Measurements from ENCODE around the gene GNS.
A peak's percentile ranks its signal among the peaks of the same experiment; 100 is the strongest.

The GNS gene

GRCh38 chr12:64682572-64683277, 76.5 kb downstream of the GNS start:
- DNase-seq (ENCODE audit: extremely low spot score) = peak; percentile 78
- CTCF ChIA-PET = interaction anchor here (0.7 kb wide), 2 partner anchors 92 to 129 kb away, joined by 3 to 6 read pairs; no protein-coding TSS in a partner anchor
- POLR2A ChIA-PET = interaction anchor here (1.0 to 1.2 kb wide), 2 partner anchors 9 to 72 kb away, joined by 3 read pairs; no protein-coding TSS in a partner anchor
- TF ChIP-seq FOXK2 (IDR thresholded peaks at IDR 0.05) = peak; percentile 80; the same call in 1 of the 2 replicates
- no peak for TF ChIP-seq FOXM1 (IDR thresholded peaks at IDR 0.05; ENCODE audit: borderline replicate concordance)
- TF ChIP-seq BHLHE40 (IDR thresholded peaks at IDR 0.05; ENCODE audit: borderline replicate concordance) = no peak
- TF ChIP-seq SUZ12 (IDR thresholded peaks at IDR 0.05) = no peak
- no peak for TF ChIP-seq HDGF (IDR thresholded peaks at IDR 0.05; ENCODE audit: borderline replicate concordance)
- 0 out of 2 replicates have a peak, but pooled peaks have one; percentile 10 for TF ChIP-seq ZNF384 (IDR thresholded peaks at IDR 0.05)
- TF ChIP-seq LEF1 (IDR thresholded peaks at IDR 0.05; ENCODE audit: borderline replicate concordance) = no peak
- no peak for TF ChIP-seq L3MBTL2 (conservative IDR thresholded peaks at IDR 0.05)
- TF ChIP-seq NFRKB (IDR thresholded peaks at IDR 0.05) = no peak
- no peak for TF ChIP-seq ELF4 (IDR thresholded peaks at IDR 0.05)
- TF ChIP-seq SP1 (IDR thresholded peaks at IDR 0.05) = no peak
- no peak for TF ChIP-seq FOXA1 (IDR thresholded peaks at IDR 0.05)
- no peak for TF ChIP-seq ARNT (IDR thresholded peaks at IDR 0.05)
- no peak for TF ChIP-seq TARDBP (IDR thresholded peaks at IDR 0.05)
- peak; percentile 82 for TF ChIP-seq PKNOX1 (IDR thresholded peaks at IDR 0.05)
- TF ChIP-seq CTBP1 (IDR thresholded peaks at IDR 0.05; ENCODE audit: borderline replicate concordance) = peak; percentile 46; the same call in 1 of the 2 replicates

- TF ChIP-seq BHLHE40 (IDR thresholded peaks at IDR 0.05; ENCODE audit: borderline replicate concordance) (no peak), TARDBP (IDR thresholded peaks at IDR 0.05) (no peak), LEF1 (IDR thresholded peaks at IDR 0.05; ENCODE audit: borderline replicate concordance) (no peak), SUZ12 (IDR thresholded peaks at IDR 0.05) (no peak), SP1 (IDR thresholded peaks at IDR 0.05) (no peak), ARNT (IDR thresholded peaks at IDR 0.05) (no peak), FOXM1 (IDR thresholded peaks at IDR 0.05; ENCODE audit: borderline replicate concordance) (no peak), L3MBTL2 (conservative IDR thresholded peaks at IDR 0.05) (no peak), ELF4 (IDR thresholded peaks at IDR 0.05) (no peak), HDGF (IDR thresholded peaks at IDR 0.05; ENCODE audit: borderline replicate concordance) (no peak), NFRKB (IDR thresholded peaks at IDR 0.05) (no peak), PKNOX1 (IDR thresholded peaks at IDR 0.05) (no peak), FOXA1 (IDR thresholded peaks at IDR 0.05) (no peak), ZNF384 (IDR thresholded peaks at IDR 0.05) (no peak), CTBP1 (IDR thresholded peaks at IDR 0.05; ENCODE audit: borderline replicate concordance) (no peak)
- ChIA-PET CTCF (no interaction called here), POLR2A (interaction anchor here (1.2 kb wide), 1 partner anchor 70 kb away, joined by 3 read pairs; no protein-coding TSS in a partner anchor)
- DNase-seq (ENCODE audit: extremely low spot score) = no peak
These were observed 77.8 kb downstream of the GNS start for GRCh38 chr12:64681200-64682052.

GRCh38 chr12:64680235-64680634, 79.0 kb downstream of the GNS start:
- DNase-seq (ENCODE audit: extremely low spot score) = no peak
- ChIA-PET POLR2A (no interaction called here), CTCF (interaction anchor here (0.6 kb wide), 1 partner anchor 72 kb away, joined by 3 read pairs; no protein-coding TSS in a partner anchor)
- TF ChIP-seq SP1 (IDR thresholded peaks at IDR 0.05) (no peak), PKNOX1 (IDR thresholded peaks at IDR 0.05) (no peak), L3MBTL2 (conservative IDR thresholded peaks at IDR 0.05) (no peak), ZNF384 (IDR thresholded peaks at IDR 0.05) (no peak), TARDBP (IDR thresholded peaks at IDR 0.05) (no peak), SUZ12 (IDR thresholded peaks at IDR 0.05) (no peak), LEF1 (IDR thresholded peaks at IDR 0.05; ENCODE audit: borderline replicate concordance) (no peak)

GRCh38 chr12:64679487-64680001, 79.7 kb downstream of the GNS start:
- CTCF ChIA-PET = interaction anchor here (0.6 kb wide), 1 partner anchor 72 kb away, joined by 3 read pairs; no protein-coding TSS in a partner anchor
- no peak for DNase-seq (ENCODE audit: extremely low spot score)
- POLR2A ChIA-PET = no interaction called here
- TF ChIP-seq LEF1 (IDR thresholded peaks at IDR 0.05; ENCODE audit: borderline replicate concordance) (no peak), SUZ12 (IDR thresholded peaks at IDR 0.05) (no peak), SP1 (IDR thresholded peaks at IDR 0.05) (no peak), ZNF384 (IDR thresholded peaks at IDR 0.05) (no peak), HDGF (IDR thresholded peaks at IDR 0.05; ENCODE audit: borderline replicate concordance) (no peak), NFRKB (IDR thresholded peaks at IDR 0.05) (no peak)

- ChIA-PET CTCF (no interaction called here), POLR2A (no interaction called here)
- no peak for DNase-seq (ENCODE audit: extremely low spot score)
- no peak for TF ChIP-seq SUZ12 (IDR thresholded peaks at IDR 0.05)
- TF ChIP-seq TARDBP (IDR thresholded peaks at IDR 0.05) = no peak
- TF ChIP-seq BHLHE40 (IDR thresholded peaks at IDR 0.05; ENCODE audit: borderline replicate concordance) = no peak
- TF ChIP-seq ARNT (IDR thresholded peaks at IDR 0.05) = no peak
- TF ChIP-seq PKNOX1 (IDR thresholded peaks at IDR 0.05) = no peak
- TF ChIP-seq ZNF384 (IDR thresholded peaks at IDR 0.05) = no peak
- no peak for TF ChIP-seq FOXA1 (IDR thresholded peaks at IDR 0.05)
- TF ChIP-seq HDGF (IDR thresholded peaks at IDR 0.05; ENCODE audit: borderline replicate concordance) = no peak
- no peak for TF ChIP-seq ELF4 (IDR thresholded peaks at IDR 0.05)
- TF ChIP-seq L3MBTL2 (conservative IDR thresholded peaks at IDR 0.05) = no peak
- no peak for TF ChIP-seq NFRKB (IDR thresholded peaks at IDR 0.05)
- no peak for TF ChIP-seq FOXK2 (IDR thresholded peaks at IDR 0.05)
- TF ChIP-seq SP1 (IDR thresholded peaks at IDR 0.05) = no peak
- TF ChIP-seq LEF1 (IDR thresholded peaks at IDR 0.05; ENCODE audit: borderline replicate concordance) = no peak
- no peak for TF ChIP-seq CTBP1 (IDR thresholded peaks at IDR 0.05; ENCODE audit: borderline replicate concordance)
- no peak for TF ChIP-seq FOXM1 (IDR thresholded peaks at IDR 0.05; ENCODE audit: borderline replicate concordance)
These were observed 80.4 kb downstream of the GNS start for GRCh38 chr12:64678835-64679234.

All from HEK293T (cell line).